ENCODE measurements around the gene TTC3.
A peak's percentile ranks its signal among the peaks of the same experiment; 100 is the strongest.

TTC3 gene

DNA sequence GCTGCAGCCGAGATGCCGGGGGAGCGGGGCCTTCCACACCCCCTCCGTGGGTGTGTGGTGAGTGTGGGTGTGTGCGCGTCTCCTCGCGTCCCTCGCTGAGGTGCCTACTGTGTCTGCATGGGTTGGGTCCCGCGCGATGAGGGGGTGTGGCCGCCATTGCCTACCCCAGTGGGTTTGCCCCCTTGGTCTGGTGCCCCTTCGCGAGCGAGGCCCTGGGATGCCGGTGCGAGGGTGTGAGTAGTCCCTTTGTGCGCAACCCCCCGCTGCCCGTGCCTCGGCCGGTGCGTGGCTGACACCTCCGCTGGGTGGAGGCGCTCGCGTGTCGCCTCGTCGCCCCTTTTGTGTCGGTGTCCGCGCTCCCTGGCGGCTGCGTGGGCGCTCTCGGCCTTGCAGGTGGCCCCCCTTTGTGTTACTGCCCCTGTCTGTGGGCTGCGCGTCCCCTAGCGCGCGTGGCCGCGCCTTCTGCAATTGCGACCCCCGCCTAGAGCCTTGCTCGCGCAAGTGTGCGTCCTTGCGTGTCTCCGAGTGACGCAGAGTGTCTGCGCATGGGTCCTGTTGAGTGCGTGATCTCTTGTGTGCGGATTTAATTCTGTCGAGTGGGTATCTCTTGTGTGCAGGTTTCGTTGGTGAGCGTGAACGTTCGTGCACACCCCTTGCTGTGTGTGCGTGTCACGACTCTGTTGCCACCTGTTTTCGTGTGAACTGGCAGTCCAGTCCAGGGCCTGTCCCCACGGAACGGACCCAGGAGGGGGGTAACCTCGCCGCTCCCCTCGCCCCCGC is 553 bp downstream of the TTC3 start:
- H3K9me3 Mint-ChIP-seq (ENCODE audit: low read depth) = peaks cover under 1% of the 10 kb centered on the region
- peak overlapping the region; percentile 95 for H3K4me3 Mint-ChIP-seq
- H3K27ac Mint-ChIP-seq = peak overlapping the region; percentile 96
- peaks cover 3% of the 10 kb centered on the region for H3K36me3 Mint-ChIP-seq
- no peaks in the 10 kb centered on the region for H3K27me3 Mint-ChIP-seq
- peaks cover 62% of the 10 kb centered on the region for H3K4me1 Mint-ChIP-seq (ENCODE audit: low read depth)

GRCh38 chr21:37074197-37074510 is 1.1 kb downstream of the TTC3 start:
- H3K36me3 Mint-ChIP-seq = peaks cover 3% of the 10 kb centered on the region
- H3K4me3 Mint-ChIP-seq = peak overlapping the region; percentile 95
- peaks cover 6% of the 10 kb centered on the region for H3K9me3 Mint-ChIP-seq (ENCODE audit: low read depth)
- peak overlapping the region; percentile 96 for H3K27ac Mint-ChIP-seq
- H3K4me1 Mint-ChIP-seq (ENCODE audit: low read depth) = peaks cover 65% of the 10 kb centered on the region
- no peaks in the 10 kb centered on the region for H3K27me3 Mint-ChIP-seq

DNA sequence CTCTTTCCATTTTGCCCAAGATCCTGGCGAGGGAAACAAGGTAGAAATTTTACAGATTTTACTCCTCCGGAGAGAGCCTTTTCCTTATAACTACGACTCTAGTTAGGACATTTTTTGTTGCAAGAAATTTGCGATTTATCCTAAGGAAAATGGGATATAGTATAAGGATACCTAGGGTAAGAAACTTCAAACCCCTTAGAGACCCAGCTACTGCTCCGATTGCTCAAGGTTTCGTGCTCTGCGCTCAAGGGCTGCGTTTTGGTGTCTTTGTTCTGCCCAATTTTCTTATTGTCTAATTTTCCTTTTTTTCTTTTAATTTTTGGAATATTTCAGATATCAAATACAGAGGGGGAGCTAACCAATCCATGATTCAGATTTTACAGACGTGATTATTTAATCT is 1.5 kb downstream of the TTC3 start:
- H3K4me1 Mint-ChIP-seq (ENCODE audit: low read depth) = peaks cover 67% of the 10 kb centered on the region
- no peaks in the 10 kb centered on the region for H3K27me3 Mint-ChIP-seq
- peaks cover 8% of the 10 kb centered on the region for H3K9me3 Mint-ChIP-seq (ENCODE audit: low read depth)
- peak overlapping the region; percentile 95 for H3K4me3 Mint-ChIP-seq
- H3K27ac Mint-ChIP-seq = peak overlapping the region; percentile 96
- H3K36me3 Mint-ChIP-seq = peaks cover 3% of the 10 kb centered on the region

DNA sequence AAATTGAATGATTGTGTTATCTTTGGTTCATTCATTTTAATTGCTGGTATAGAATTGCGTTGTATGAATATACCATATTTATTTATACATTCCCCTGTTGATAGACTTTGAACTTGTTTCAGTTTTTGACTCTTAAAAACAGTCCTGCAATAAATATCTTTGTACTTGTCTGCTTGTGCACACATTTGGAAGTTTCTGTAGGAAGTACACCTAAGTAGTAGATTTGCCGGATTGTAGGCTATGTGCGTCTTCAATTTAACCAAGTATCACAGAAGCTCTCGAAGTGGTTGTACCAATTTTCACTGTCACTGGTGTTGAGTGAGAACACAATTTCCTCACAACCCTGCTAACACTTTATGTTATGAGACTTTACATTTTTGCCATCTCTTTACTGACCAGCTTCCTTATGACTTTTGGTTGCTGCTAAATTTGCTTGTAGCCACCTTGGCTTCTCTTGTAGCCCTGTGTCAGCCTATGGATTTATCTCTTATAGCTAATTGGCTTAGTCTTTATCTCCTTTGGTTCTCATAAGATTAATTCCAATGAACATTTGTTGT is 2.2 kb downstream of the TTC3 start:
- Mint-ChIP-seq H3K36me3 (peaks cover 3% of the 10 kb centered on the region), H3K27ac (no peak overlapping the region), H3K4me3 (peak overlapping the region; percentile 95), H3K9me3 (ENCODE audit: low read depth) (peaks cover 8% of the 10 kb centered on the region), H3K4me1 (ENCODE audit: low read depth) (peaks cover 68% of the 10 kb centered on the region), H3K27me3 (no peaks in the 10 kb centered on the region)

DNA sequence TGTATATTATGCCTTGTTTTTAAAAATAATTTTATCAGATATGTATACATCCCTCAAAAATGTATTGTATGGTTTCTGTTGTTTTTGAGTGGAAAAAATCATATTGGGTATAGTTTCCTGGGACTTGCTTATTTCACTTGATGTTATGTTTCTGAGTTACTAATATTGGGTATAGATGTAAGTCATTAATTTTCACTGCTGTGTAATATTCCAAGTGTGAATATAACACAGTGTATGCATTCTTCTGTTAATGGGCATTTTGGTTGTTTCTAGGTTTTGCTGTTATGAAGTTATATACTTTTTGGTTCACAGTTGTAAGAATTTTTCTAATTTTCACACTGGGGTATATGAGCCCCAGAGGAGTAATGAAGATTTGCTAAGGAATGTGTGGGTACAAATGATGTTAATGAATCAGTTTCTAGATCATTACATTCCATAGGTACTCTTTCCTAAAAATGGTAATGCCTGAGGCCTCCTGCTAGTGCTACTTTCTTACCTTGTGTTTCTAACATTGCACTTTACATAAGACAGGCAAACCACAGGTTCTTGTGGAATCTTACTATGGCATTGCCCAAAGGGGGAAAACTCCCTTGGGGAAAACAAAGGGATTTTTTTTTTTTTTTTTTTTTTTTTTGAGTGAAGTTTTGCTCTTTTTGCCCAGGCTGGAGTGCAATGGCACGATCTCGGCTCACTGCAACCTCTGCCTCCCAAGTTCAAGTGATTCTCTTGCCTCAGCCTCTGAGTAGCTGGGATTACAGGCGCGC is 3.2 kb downstream of the TTC3 start:
- Mint-ChIP-seq H3K27ac (no peak overlapping the region), H3K4me1 (ENCODE audit: low read depth) (peaks cover 62% of the 10 kb centered on the region), H3K36me3 (peaks cover 3% of the 10 kb centered on the region), H3K9me3 (ENCODE audit: low read depth) (peaks cover 8% of the 10 kb centered on the region), H3K27me3 (no peaks in the 10 kb centered on the region), H3K4me3 (peak overlapping the region; percentile 22)

DNA sequence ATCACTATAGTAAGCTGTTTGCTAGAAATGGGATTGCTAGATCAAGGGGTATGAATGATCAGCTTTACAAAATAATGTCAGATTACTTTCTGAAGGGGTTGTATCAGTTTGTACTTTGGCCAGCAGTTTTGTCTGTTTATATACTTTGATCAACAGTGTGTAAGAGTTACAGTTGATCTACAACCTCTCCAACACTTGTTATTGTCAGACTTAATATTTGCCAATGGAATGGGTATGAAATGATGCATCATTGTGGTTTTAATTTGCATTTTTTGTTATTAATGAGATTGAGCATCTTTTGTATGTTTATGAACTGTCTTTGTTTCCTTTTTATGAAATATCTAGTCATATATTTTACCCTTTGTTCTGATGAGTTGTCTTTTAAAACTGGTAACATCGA is 4.3 kb downstream of the TTC3 start:
- no peak overlapping the region for H3K4me3 Mint-ChIP-seq
- peaks cover 3% of the 10 kb centered on the region for H3K36me3 Mint-ChIP-seq
- H3K27me3 Mint-ChIP-seq = no peaks in the 10 kb centered on the region
- H3K27ac Mint-ChIP-seq = peak overlapping the region; percentile 30
- H3K4me1 Mint-ChIP-seq (ENCODE audit: low read depth) = peaks cover 57% of the 10 kb centered on the region
- peaks cover 8% of the 10 kb centered on the region for H3K9me3 Mint-ChIP-seq (ENCODE audit: low read depth)

DNA sequence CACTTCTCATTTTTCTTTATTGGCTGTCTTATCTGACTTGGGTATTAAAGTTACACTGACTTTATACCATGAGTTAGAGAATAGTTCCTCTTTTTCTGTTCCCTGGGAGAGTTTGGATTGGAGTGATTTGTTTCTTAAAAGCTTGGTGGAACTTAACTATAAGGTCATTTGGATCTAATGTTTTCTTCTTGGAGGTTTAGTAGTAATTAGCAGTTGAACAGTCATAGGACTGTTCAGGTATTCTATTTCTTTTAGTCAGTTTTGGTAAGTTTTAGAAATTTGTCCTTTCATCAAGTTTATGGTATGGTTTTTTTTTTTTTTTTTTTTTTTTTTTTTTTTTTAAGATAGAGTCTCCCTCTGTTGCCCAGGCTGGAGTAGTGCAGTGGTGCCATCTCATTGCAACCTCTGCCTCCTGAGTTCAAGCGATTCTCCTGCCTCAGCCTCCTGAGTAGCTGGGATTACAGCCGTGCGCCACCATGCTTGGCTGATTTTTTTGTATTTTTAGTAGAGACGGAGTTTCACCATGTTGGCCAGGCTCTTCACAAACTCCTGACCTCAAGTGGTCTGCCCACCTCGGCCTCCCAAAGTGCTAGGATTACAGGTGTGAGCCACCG is 6.3 kb downstream of the TTC3 start:
- Mint-ChIP-seq H3K4me3 (no peak overlapping the region), H3K27ac (no peak overlapping the region), H3K36me3 (peaks cover 6% of the 10 kb centered on the region), H3K9me3 (ENCODE audit: low read depth) (peaks cover 8% of the 10 kb centered on the region), H3K4me1 (ENCODE audit: low read depth) (peaks cover 71% of the 10 kb centered on the region), H3K27me3 (no peaks in the 10 kb centered on the region)

DNA sequence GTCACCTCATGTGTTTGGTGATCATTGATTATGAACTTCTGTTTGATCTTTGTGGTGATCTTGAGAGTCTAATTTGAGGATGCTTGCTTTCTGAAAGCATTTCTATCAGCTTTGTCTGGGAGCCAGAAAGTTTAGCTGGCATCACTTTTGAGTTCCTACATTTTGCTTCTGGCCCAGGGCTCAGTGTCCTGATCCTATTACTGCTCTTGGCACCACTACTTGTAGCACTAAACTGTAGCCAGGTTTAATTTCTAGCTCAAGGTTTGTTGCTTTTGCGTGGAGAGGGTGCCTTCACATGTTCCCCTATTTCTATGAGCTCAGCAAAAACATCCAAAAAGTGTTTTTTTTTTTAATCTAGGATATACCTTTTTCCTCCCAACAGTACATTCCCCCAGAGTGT is 9.3 kb downstream of the TTC3 start:
- peaks cover 8% of the 10 kb centered on the region for H3K9me3 Mint-ChIP-seq (ENCODE audit: low read depth)
- H3K4me3 Mint-ChIP-seq = no peak overlapping the region
- H3K27ac Mint-ChIP-seq = no peak overlapping the region
- peaks cover 6% of the 10 kb centered on the region for H3K36me3 Mint-ChIP-seq
- H3K4me1 Mint-ChIP-seq (ENCODE audit: low read depth) = peaks cover 47% of the 10 kb centered on the region
- H3K27me3 Mint-ChIP-seq = no peaks in the 10 kb centered on the region

DNA sequence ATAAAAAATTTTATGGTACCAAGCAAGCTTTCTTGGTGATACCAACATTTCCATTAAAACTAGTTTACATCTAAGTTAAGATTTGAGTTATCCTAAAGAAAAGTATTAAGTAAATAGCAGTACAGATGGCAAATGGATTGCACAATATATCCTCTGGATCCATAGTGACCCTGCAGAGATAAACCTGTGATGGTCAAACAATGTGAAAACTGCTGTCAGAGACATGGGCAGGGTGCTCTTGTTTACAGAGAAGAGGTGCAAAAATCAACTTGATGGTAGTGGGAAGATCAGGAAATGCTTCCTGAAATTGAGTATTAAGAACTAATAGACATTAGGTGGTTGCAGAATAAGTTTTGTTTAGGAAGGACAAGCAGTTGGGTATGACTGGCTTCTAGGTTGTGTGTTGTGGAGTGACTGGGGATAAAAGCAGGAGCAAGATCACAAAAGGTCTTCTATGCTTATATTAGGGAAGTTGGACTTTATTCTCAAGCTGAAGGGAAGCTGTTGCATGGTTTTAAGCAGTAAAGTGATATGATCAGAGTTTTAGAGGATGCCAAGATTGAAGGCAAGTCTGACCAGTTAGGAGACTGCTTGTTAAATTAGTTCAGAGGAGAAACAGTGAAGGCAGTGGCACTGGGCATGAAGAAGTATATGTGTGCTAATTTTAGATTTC is 9.9 kb downstream of the TTC3 start:
- Mint-ChIP-seq H3K36me3 (peaks cover 6% of the 10 kb centered on the region), H3K9me3 (ENCODE audit: low read depth) (peaks cover 8% of the 10 kb centered on the region), H3K27ac (no peak overlapping the region), H3K4me3 (peak overlapping the region; percentile 17), H3K4me1 (ENCODE audit: low read depth) (peaks cover 41% of the 10 kb centered on the region), H3K27me3 (no peaks in the 10 kb centered on the region)

DNA sequence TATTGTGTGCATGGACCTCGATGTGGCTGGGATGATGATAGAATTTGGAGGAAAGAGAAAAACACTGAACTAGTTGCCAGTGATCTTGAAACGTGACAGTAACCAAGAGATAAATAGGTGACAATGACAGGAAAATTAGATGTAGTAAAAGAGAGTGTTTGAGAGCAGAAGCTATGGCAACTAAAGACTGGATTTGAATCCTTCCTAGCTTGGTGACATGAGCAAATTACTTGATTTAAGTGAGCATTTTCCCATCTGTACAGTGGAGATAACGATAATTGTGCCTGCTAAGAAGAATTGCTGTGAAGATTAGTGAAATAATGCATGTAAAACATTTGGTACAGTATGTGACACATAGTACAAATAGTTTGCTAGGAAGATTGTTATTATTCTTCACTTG is 12.7 kb downstream of the TTC3 start:
- Mint-ChIP-seq H3K4me3 (no peak overlapping the region), H3K27me3 (no peaks in the 10 kb centered on the region), H3K36me3 (peaks cover 6% of the 10 kb centered on the region), H3K27ac (no peak overlapping the region), H3K4me1 (ENCODE audit: low read depth) (peaks cover 26% of the 10 kb centered on the region), H3K9me3 (ENCODE audit: low read depth) (no peaks in the 10 kb centered on the region)

DNA sequence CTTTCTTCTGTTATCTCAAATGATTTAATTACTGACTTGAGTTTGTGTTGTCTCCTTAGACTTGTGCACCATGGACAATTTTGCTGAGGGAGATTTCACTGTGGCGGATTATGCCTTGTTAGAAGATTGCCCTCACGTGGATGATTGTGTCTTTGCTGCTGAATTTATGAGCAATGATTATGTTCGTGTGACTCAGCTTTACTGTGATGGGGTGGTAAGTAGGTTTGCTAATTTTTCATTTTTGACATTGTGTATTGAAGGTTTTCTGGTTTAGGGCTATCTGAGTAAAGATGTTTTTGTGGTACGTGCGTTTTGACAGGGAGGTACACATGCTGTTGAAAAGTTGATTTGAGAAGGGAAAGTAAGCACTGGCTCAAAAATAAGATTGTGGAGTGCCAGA is 14.1 kb downstream of the TTC3 start:
- no peaks in the 10 kb centered on the region for H3K9me3 Mint-ChIP-seq (ENCODE audit: low read depth)
- H3K27ac Mint-ChIP-seq = no peak overlapping the region

GRCh38 chr21:37088186-37088735 is 15.2 kb downstream of the TTC3 start:
- peaks cover 14% of the 10 kb centered on the region for H3K4me1 Mint-ChIP-seq (ENCODE audit: low read depth)
- no peak overlapping the region for H3K4me3 Mint-ChIP-seq

More for the DNA sequence above, 14.1 kb downstream of the TTC3 start:
- Mint-ChIP-seq H3K27me3 (no peaks in the 10 kb centered on the region), H3K36me3 (peaks cover 6% of the 10 kb centered on the region), H3K4me3 (no peak overlapping the region), H3K4me1 (ENCODE audit: low read depth) (peaks cover 24% of the 10 kb centered on the region)

DNA sequence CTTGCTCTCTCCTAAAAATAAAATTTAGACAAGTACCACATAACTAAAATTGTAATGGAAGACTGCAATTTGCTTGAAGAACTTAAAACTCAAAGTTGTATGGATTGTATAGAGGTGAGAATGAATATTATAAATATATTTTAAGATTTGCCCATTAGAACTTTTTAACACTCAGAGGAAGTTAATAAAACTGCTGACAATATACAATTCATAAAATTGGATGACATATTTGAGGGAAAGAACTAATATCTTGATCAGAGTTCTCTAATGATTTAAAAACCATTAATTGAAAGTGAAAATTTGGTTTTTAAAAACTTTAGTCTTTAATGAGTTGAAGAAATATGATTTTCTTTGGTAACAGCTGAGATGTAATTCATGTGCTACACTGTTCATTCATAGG is 20.9 kb downstream of the TTC3 start:
- H3K27me3 Mint-ChIP-seq = no peaks in the 10 kb centered on the region
- no peaks in the 10 kb centered on the region for H3K9me3 Mint-ChIP-seq (ENCODE audit: low read depth)
- peaks cover 16% of the 10 kb centered on the region for H3K36me3 Mint-ChIP-seq
- H3K27ac Mint-ChIP-seq = no peak overlapping the region
- H3K4me3 Mint-ChIP-seq = no peak overlapping the region
- H3K4me1 Mint-ChIP-seq (ENCODE audit: low read depth) = peaks cover under 1% of the 10 kb centered on the region

More at GRCh38 chr21:37088186-37088735, 15.2 kb downstream of the TTC3 start:
- Mint-ChIP-seq H3K27me3 (no peaks in the 10 kb centered on the region), H3K36me3 (peaks cover 6% of the 10 kb centered on the region), H3K27ac (no peak overlapping the region), H3K9me3 (ENCODE audit: low read depth) (no peaks in the 10 kb centered on the region)

DNA sequence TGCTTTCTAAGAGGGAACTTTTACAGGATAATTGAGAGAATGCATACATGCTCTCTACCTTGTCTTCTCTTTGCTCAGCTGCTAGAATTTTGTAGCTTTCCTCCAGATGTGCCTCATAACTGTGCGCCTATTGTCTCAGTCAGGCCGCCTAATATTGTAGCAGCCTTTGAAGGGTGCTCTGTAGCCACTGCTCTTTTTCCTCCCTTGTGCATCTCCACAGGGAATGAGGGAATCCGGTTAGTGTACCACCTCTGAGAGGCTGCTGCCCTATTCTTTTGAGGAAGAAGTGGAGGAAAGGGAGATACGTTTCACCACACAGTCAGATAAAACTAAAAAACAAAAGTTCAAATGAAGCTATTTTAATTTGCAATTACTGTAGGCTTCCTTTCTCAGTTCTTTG is 22.8 kb downstream of the TTC3 start:
- Mint-ChIP-seq H3K27me3 (no peaks in the 10 kb centered on the region), H3K4me1 (ENCODE audit: low read depth) (no peaks in the 10 kb centered on the region), H3K36me3 (peaks cover 21% of the 10 kb centered on the region), H3K4me3 (no peak overlapping the region), H3K27ac (no peak overlapping the region), H3K9me3 (ENCODE audit: low read depth) (no peaks in the 10 kb centered on the region)

All from activated naive CD8-positive, alpha-beta T cell (primary cell).